GM21526 (cell line): ENCODE results near the gene UTP25.
"Not testable (repeated sequence)": the region's sequence is repeated elsewhere in the genome, so short reads cannot be mapped to it uniquely, and the experiment has no call there.

Experiments used
- ATAC-seq: cut with Tn5 transposase; IDR thresholded peaks from one replicate; pipeline ENCODE4 v1.9.1; 2021; ENCODE audit warnings: moderate library complexity; ENCODE audit not compliant: unreplicated experiment, low FRiP score

UTP25 gene

DNA sequence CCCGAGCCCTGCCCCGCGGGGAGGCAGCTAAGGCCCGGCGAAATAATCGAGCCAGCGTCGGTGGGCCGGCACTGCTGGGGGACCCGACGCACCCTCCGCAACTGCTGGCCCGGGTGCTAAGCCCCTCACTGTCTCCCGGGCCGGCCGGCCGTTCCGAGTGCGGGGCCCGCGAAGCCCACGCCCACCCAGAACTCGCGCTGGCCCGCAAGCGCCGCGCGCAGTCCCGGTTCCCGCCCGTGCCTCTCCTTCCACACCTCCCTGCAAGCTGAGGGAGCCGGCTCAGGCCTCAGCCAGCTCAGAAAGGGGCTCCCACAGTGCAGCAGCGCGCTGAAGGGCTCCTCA is 61.3 kb downstream of the UTP25 start:
- no peak for ATAC-seq

DNA sequence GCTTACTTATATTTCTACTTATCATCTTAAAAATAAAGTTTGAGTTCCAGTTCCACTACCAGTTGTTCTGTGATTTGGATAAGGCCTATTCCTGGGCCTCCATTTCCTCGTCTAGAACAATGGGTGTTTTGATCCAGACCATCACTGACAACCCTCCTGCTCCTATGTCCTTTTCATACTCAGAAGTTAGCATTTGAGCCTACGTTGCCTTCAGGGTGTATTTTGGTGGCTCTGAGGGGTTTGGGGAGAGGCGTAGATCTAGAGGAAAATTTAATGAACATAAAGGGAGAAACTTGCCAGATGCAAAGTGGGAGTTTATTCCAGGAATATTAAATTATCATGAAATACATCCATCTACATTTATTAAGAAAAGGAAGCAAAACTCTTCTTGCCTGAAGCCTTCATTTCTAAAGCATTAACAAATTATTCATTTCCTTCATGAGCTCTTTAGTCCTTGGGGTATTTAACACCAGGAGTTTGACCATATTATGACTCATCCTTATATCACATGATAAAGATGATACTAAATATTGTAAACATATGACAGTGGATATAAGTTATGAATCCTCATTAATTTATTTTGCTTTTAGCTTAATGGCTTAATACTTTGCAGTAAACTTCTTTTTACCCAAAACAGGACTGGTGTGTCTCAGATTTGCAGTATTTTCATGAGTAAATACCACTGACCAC is 63.0 kb downstream of the UTP25 start:
- no peak for ATAC-seq

DNA sequence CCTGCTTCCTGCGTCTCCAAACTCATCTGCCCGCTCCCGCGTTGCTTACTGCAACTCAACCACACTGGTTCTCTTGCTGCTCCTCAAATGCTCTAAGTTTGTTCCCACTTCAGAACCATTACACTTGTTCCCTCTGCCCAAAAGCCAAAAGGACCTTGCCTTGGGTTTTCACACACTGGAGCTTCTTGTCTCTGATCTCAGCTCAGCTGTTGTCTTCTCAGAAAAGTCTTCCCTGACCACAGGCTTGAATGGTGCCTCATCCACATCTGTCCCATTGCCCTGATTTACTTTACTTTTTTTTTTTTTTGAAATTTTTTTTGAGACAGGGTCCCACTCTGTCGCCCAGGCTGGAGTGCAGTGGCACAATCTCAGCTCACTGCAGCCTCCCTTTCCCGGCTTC is 66.0 kb downstream of the UTP25 start:
- no peak for ATAC-seq

DNA sequence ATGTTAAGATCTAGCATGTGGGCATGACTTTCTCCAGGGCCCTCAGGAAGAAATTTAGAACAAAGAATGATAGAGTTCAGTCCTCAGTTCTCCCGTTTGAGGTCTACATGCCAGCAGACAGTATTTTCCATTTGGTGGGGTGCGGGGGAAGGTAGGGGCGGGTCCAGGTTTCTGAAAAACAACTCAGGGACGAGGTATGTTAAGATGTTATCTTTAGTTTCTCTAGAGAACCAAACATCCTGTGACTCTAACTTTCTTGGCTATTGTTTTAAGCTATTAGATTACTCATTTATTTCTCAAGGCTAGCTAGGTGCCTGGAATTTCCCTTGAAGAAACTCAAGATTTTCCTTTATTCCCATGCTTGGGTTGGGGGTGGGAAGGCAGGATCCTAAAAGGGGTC is 67.9 kb downstream of the UTP25 start:
- ATAC-seq = no peak

DNA sequence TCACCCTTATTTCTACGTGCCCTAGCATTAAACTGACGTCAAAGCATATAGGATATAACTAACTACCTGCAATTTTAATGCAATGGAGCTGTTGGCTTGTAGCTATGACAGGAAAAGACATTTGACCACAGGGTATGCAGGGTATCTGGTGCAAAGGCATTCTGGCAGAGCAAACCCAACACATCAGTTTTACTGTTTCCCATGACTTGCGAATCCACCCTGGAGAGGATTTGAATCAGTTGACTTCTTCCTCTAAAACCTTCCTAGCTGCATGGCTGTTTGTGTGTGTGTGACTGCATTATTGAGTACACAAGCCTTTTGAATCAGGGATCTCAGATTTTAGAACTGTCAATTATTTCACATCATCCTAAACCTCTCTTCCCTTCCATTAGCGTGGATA is 68.6 kb downstream of the UTP25 start:
- ATAC-seq = no peak

DNA sequence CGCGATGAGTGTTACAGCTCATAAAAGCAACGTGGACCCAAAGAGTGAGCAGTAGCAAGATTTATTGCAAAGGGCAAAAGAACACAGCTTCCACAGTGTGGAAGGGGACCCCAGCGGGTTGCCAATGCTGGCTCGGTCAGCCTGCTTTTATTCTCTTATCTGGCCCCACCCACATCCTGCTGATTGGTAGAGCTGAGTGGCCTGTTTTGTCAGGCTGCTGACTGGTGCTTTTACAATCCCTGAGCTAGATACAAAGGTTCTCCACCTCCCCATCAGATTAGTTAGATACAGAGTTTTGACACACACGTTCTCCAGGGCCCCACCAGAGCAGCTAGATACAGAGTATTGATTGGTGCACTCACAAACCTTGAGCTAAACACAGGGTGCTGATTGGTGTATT is 70.5 kb downstream of the UTP25 start:
- ATAC-seq = not testable (repeated sequence)

DNA sequence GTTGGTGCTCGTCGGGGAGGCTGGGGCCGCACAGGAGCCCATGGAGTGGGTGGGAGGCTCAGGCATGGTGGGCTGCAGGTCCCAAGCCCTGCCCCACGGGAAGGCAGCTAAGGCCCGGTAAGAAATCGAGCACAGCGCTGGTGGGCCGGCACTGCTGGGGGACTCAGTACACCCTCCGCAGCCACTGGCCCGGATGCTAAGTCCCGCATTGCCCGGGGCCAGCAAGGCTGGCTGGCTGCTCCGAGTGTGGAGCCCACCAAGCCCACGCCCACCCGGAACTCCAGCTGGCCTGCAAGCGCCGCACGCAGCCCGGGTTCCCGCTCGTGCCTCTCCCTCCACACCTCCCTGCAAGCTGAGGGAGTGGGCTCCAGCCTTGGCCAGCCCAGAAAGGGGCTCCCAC is 71.1 kb downstream of the UTP25 start:
- ATAC-seq = not testable (repeated sequence)

DNA sequence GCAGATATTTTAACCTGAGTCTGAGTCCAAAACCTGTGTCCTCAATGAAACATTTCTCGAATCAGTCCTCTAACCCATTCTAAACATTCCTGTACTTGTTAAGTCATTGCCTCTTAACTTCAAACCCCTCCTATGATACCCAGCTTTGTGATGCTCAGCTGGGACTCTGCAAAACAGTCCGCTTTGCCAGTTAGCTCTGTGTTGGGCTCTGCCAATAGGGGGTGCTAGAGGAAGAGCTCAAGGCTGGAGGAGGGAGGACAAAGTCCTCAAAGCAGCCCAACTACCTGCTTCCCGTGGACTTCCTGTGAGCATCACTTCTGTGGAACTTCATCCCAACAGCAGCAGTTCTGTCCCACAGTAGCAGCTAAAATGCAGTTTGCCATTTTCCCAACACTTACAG is 72.2 kb downstream of the UTP25 start:
- no peak for ATAC-seq

GRCh38 chr1:209900734-209901133 is 73.0 kb downstream of the UTP25 start:
- ATAC-seq = no peak

DNA sequence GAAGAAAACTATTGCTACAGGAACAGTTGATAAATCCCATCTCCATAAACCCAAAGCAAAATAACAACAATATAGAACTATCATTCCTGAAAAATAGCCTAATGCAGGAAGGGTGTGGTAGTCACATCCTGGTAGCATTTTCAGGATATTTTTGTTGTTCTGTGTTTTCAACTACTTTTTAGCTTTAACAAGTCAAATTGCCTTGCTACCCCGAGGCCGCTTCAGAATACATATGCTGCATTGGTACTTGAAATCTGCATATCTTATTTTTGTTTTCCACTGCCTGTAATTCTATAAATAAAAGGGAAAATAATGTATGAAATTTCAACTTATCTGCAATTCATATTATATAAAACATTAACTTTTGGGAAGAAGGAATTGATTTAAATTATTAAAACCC is 73.4 kb downstream of the UTP25 start:
- no peak for ATAC-seq

- not testable (repeated sequence) for ATAC-seq
These were observed 77.0 kb downstream of the UTP25 start for GRCh38 chr1:209904774-209905173.
